Upper lobe of right lung (tissue), 1 donor: Measurements from ENCODE around the gene SIRPA. TPM values are rescaled to one million over a fixed set of nuclear protein-coding genes. Genes with fewer than 3 reads are reported as not detected.

Experiments
- ATAC-seq: fragments of 200-7000 bp; cut with Tn5 transposase; one replicate; pipeline ENCODE4 v1.9.1; 2020; ENCODE audit warnings: mild to moderate bottlenecking, moderate library complexity
- DNase-seq: peaks from one replicate; pipeline ENCODE4 v3.0.0-alpha.2; 2020
- H3K27ac ChIP-seq: fragments of 200-600 bp; one replicate; pipeline ENCODE4 v1.8.0; 2022
- H3K27me3 ChIP-seq: fragments of 200-600 bp; one replicate; pipeline ENCODE4 v1.8.0; 2022; ENCODE audit warnings: mild to moderate bottlenecking
- H3K36me3 ChIP-seq: fragments of 200-600 bp; one replicate; pipeline ENCODE4 v1.8.0; 2022
- H3K4me1 ChIP-seq: fragments of 200-600 bp; one replicate; pipeline ENCODE4 v1.8.0; 2022
- H3K4me3 ChIP-seq: fragments of 200-600 bp; one replicate; pipeline ENCODE4 v1.8.0; 2022; ENCODE audit warnings: mild to moderate bottlenecking
- H3K9me3 ChIP-seq: fragments of 200-600 bp; one replicate; pipeline ENCODE4 v1.8.0; 2022
- CTCF ChIP-seq: fragments of 200-600 bp; IDR thresholded peaks from one replicate; pipeline ENCODE4 v1.8.0; 2022; ENCODE audit warnings: antibody characterized with exemption
- intact Hi-C: fragments of 100-400 bp; cut with DNase I; formaldehyde crosslinking; loops from one replicate; pipeline ENCODE4 v1.11.0; 2022
- total RNA-seq: library from RNA; stranded (reverse); fragmentation: NEBNext Ultra II Directional; extraction: Animal tissue kit (Norgen Biotek cat#: 25700); gene quantifications from one replicate; pipeline ENCODE4 v1.2.1, GENCODE V29; 2021
- donor health status: DM: no; HTN: yes; CAD: no; lungs with severe emphysema.

SIRPA gene
- total RNA-seq, 1 donor from 2014 or later = 93.8 TPM

- no peak overlapping the region for H3K4me3 ChIP-seq
- intact Hi-C loops = no loop called here
- no peak overlapping the region for H3K27ac ChIP-seq
- ATAC-seq (no peak), DNase-seq (no peak)
- H3K4me1 ChIP-seq = no peaks in the 10 kb centered on the region
- no peaks in the 10 kb centered on the region for H3K36me3 ChIP-seq
- peaks cover 43% of the 10 kb centered on the region for H3K27me3 ChIP-seq
- TF ChIP-seq CTCF = no peak
- no peaks in the 10 kb centered on the region for H3K9me3 ChIP-seq
These were observed 80.1 kb downstream of the SIRPA start for GRCh38 chr20:1975291-1975690.

- Histone ChIP-seq H3K9me3 (no peaks in the 10 kb centered on the region), H3K4me3 (no peak overlapping the region), H3K27me3 (peaks cover 41% of the 10 kb centered on the region), H3K4me1 (no peaks in the 10 kb centered on the region), H3K27ac (no peak overlapping the region), H3K36me3 (no peaks in the 10 kb centered on the region)
- no peak for TF ChIP-seq CTCF
- DNase-seq (no peak), ATAC-seq (no peak)
- intact Hi-C loops = no loop called here
These were observed 84.0 kb downstream of the SIRPA start for GRCh38 chr20:1979106-1979778.

GRCh38 chr20:1982686-1983085 lies 87.5 kb downstream of the SIRPA start:
- Histone ChIP-seq H3K27me3 (peaks cover 42% of the 10 kb centered on the region), H3K4me3 (no peak overlapping the region), H3K27ac (no peak overlapping the region), H3K9me3 (no peaks in the 10 kb centered on the region), H3K4me1 (no peaks in the 10 kb centered on the region), H3K36me3 (no peaks in the 10 kb centered on the region)
- TF ChIP-seq CTCF = no peak
- DNase-seq = no peak
- ATAC-seq = no peak
- intact Hi-C loops = no loop called here

GRCh38 chr20:1983301-1983700 lies 88.1 kb downstream of the SIRPA start:
- Histone ChIP-seq H3K4me1 (no peaks in the 10 kb centered on the region), H3K9me3 (no peaks in the 10 kb centered on the region), H3K36me3 (no peaks in the 10 kb centered on the region), H3K4me3 (no peak overlapping the region), H3K27me3 (peaks cover 42% of the 10 kb centered on the region), H3K27ac (no peak overlapping the region)
- peak; percentile 46 for ATAC-seq
- intact Hi-C loops = no loop called here
- no peak for TF ChIP-seq CTCF
- no peak for DNase-seq

GRCh38 chr20:1987826-1988225 lies 92.6 kb downstream of the SIRPA start:
- no peaks in the 10 kb centered on the region for H3K36me3 ChIP-seq
- DNase-seq = no peak

More at GRCh38 chr20:1987826-1988225, 92.6 kb downstream of the SIRPA start:
- Histone ChIP-seq H3K27me3 (peaks cover 34% of the 10 kb centered on the region), H3K9me3 (no peaks in the 10 kb centered on the region), H3K4me1 (no peaks in the 10 kb centered on the region), H3K27ac (no peak overlapping the region), H3K4me3 (no peak overlapping the region)
- intact Hi-C loops = no loop called here
- no peak for TF ChIP-seq CTCF
- no peak for ATAC-seq

Other genes with a start within 250 kb of the SIRPA start
- 0.81 TPM for gene SIRPG, start 237.6 kb upstream of the SIRPA start, total RNA-seq
- gene PDYN, start 98.7 kb downstream of the SIRPA start, total RNA-seq = not detected
- gene STK35, start 206.4 kb downstream of the SIRPA start, total RNA-seq = 13.0 TPM